HEK293T (cell line): ENCODE results near the gene PRSS53.
A peak's percentile ranks its signal among the peaks of the same experiment; 100 is the strongest.
"Not testable (repeated sequence)": the region's sequence is repeated elsewhere in the genome, so short reads cannot be mapped to it uniquely, and the experiment has no call there.

ENCODE experiments used
- CTCF ChIA-PET: fragments of 350-600 bp; formaldehyde crosslinking; extraction: SDS; loops from one replicate; lab custom pipeline; 2021; ENCODE audit warnings: antibody characterized with exemption, inconsistent platforms; lab: Yijun Ruan, JAX
- POLR2A ChIA-PET: fragments of 350-600 bp; formaldehyde crosslinking; extraction: SDS; loops from one replicate; lab custom pipeline; 2020; ENCODE audit warnings: antibody characterized with exemption, inconsistent platforms; lab: Yijun Ruan, JAX
- DNase-seq: peaks from one replicate; pipeline ENCODE4 v3.0.0; 2012; ENCODE audit warnings: mixed read lengths; ENCODE audit errors: extremely low spot score
- ARNT ChIP-seq: fragments of 450-650 bp; IDR thresholded peaks from 2 replicates; pipeline ENCODE4 v1.6.1; 2017; ENCODE audit warnings: mild to moderate bottlenecking
- BHLHE40 ChIP-seq: fragments of 450-650 bp; IDR thresholded peaks from 2 replicates; pipeline ENCODE4 v1.6.1; 2016; ENCODE audit warnings: mild to moderate bottlenecking, moderate library complexity, borderline replicate concordance
- CTBP1 ChIP-seq: fragments of 450-650 bp; IDR thresholded peaks from 2 replicates; pipeline ENCODE4 v1.6.1; 2016; ENCODE audit warnings: borderline replicate concordance
- ELF4 ChIP-seq: fragments of 450-650 bp; IDR thresholded peaks from 2 replicates; pipeline ENCODE4 v1.6.1; 2017; ENCODE audit warnings: antibody characterized with exemption
- FOXA1 ChIP-seq: fragments of 450-650 bp; IDR thresholded peaks from 2 replicates; pipeline ENCODE4 v1.6.1; 2016; ENCODE audit warnings: mild to moderate bottlenecking
- FOXK2 ChIP-seq: fragments of 450-650 bp; IDR thresholded peaks from 2 replicates; pipeline ENCODE4 v1.6.1; 2016; ENCODE audit warnings: mild to moderate bottlenecking
- FOXM1 ChIP-seq: fragments of 450-650 bp; IDR thresholded peaks from 2 replicates; pipeline ENCODE4 v1.6.1; 2017; ENCODE audit warnings: mild to moderate bottlenecking, borderline replicate concordance
- HDGF ChIP-seq: fragments of 450-650 bp; IDR thresholded peaks from 2 replicates; pipeline ENCODE4 v1.6.1; 2017; ENCODE audit warnings: antibody characterized with exemption, borderline replicate concordance
- L3MBTL2 ChIP-seq: fragments of 450-650 bp; conservative IDR thresholded peaks from 2 replicates; pipeline ENCODE4 v1.6.1; 2016; ENCODE audit warnings: mild to moderate bottlenecking
- LEF1 ChIP-seq: fragments of 450-650 bp; IDR thresholded peaks from 2 replicates; pipeline ENCODE4 v1.6.1; 2017; ENCODE audit warnings: mild to moderate bottlenecking, borderline replicate concordance
- NFRKB ChIP-seq: fragments of 450-650 bp; IDR thresholded peaks from 2 replicates; pipeline ENCODE4 v1.6.1; 2016; ENCODE audit warnings: mild to moderate bottlenecking, moderate library complexity
- SP1 ChIP-seq: fragments of 450-650 bp; IDR thresholded peaks from 2 replicates; pipeline ENCODE4 v1.6.1; 2017
- SUZ12 ChIP-seq: fragments of 450-650 bp; IDR thresholded peaks from 2 replicates; pipeline ENCODE4 v1.6.1; 2016; ENCODE audit warnings: mild to moderate bottlenecking
- TARDBP ChIP-seq: fragments of 450-650 bp; IDR thresholded peaks from 2 replicates; pipeline ENCODE4 v1.6.1; 2016
- ZNF384 ChIP-seq: fragments of 450-650 bp; IDR thresholded peaks from 2 replicates; pipeline ENCODE4 v1.6.1; 2016
- TF ChIP-seq, protein P1 (sequence below): fragments of 450-650 bp; IDR thresholded peaks from 2 replicates; pipeline ENCODE4 v1.6.1; 2016

Gene PRSS53

DNA sequence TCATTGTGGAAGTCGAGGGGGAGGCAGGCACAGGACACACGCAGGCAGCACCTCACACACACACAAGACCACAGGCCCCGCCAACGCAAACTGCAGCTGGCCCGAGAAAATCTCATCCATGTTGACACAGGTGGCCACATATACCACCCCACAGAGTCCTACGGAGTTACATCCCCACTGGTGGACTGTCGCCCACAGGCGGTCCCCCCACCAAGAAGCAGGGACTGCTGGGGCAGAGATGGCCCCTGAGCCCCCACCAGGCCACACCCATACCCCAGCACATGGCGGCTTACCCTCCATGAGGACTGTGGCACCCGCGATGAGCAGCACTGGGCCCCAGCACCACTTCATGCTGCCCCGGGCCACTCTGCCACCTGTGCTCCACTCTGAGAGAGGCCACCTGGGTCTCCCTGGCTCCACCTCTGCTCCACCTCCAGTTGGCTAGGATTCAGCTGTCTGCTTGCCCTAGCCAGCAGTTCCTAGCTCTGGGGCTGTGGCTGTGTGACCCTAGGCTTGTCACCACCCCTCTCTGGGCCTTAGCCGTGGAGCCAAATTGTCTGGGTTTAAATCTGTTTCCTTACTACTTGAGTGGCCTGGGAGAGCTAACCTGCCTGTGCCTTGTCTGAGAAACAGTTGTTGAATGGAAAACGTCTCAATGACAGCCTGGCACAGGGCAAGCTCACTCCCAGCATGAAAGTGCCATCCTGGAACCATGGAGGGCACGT is at the start of gene PRSS53:
Gene PRSS53 (minus strand): TSS at position 485 of the 725 bp plus-strand sequence. CDS start 134 bp downstream, at position 351.
- TF ChIP-seq LEF1 (no peak), FOXA1 (no peak), CTBP1 (no peak), L3MBTL2 (no peak), ARNT (no peak), SUZ12 (no peak), FOXM1 (no peak), HDGF (no peak), ZNF384 (no peak), NFRKB (no peak), FOXK2 (no peak), TARDBP (no peak), BHLHE40 (no peak), SP1 (no peak), ELF4 (no peak)
- TF ChIP-seq, protein P1, sequence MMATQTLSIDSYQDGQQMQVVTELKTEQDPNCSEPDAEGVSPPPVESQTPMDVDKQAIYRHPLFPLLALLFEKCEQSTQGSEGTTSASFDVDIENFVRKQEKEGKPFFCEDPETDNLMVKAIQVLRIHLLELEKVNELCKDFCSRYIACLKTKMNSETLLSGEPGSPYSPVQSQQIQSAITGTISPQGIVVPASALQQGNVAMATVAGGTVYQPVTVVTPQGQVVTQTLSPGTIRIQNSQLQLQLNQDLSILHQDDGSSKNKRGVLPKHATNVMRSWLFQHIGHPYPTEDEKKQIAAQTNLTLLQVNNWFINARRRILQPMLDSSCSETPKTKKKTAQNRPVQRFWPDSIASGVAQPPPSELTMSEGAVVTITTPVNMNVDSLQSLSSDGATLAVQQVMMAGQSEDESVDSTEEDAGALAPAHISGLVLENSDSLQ, result no peak
- ChIA-PET CTCF (no interaction called here), POLR2A (interaction anchor here (1.1 to 1.4 kb wide), 2 partner anchors 13 to 15 kb away, joined by 3 read pairs; partner anchors contain the start of genes ZNF646 and ZNF668)
- no peak for DNase-seq

DNA sequence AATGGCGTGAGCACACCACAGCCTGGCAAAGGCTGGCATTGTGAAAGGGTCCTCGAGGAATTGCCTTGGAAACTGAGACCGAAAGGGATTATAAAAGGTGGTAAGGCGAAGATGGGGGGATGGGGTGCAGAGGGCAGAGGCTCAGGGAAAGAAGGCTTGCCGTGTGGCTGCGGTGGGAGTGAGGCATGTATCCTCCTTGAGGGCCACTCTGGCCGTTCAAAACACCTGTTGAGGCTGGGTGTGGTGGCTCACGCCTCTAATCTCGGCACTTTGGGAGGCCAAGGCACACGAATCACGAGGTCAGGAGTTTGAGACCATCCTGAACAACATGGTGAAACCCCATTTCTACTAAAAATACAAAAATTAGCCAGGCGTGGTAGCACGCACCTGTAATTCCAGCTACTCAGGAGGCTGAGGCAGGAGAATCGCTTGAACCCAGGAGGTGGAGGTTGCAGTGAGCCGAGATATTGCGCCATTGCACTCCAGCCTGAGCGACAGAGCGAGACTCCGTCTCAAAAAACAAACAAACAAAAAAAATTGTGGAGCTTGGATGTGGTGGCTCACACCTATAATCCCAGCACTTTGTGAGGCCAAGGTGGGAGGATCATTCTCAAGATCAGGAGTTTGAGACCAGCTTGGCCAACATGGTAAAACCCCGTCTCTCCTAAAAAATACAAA is 48.2 kb upstream of the PRSS53 start:
- POLR2A ChIA-PET, result interaction anchor here (6.9 kb wide), 1 partner anchor 20 kb away, joined by 38 read pairs; the partner anchor contains the start of gene KAT8
- DNase-seq, CTCF ChIA-PET: not testable (repeated sequence)

DNA sequence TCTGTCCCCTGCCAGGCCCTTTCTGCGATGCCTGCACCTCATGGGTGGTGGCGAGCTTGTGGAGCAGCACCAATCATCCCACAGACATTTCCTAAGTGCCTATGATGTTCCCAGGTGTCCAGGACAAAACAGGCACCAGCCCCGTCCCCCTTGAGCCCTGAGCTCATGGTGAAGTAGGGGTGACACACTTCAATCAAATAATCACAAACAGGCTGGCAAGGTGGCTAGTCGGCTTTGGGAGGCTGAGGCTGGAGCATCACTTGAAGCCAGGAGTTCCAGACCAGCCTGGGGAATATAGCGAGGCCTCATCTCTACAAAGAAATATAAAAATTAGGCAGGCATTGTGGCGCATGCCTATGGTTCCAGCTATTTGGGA is 47.5 kb upstream of the PRSS53 start:
- ChIA-PET POLR2A (interaction anchor here (2.0 to 6.9 kb wide), 2 partner anchors 19 to 43 kb away, joined by 5 to 38 read pairs; partner anchors contain the start of genes FUS and KAT8), CTCF (no interaction called here)
- DNase-seq, result no peak
- no peak for TF ChIP-seq FOXM1
- no peak for TF ChIP-seq L3MBTL2
- no peak for TF ChIP-seq FOXK2
- no peak for TF ChIP-seq TARDBP
- no peak for TF ChIP-seq NFRKB
- no peak for TF ChIP-seq ZNF384
- TF ChIP-seq BHLHE40, result no peak
- no peak for TF ChIP-seq FOXA1

DNA sequence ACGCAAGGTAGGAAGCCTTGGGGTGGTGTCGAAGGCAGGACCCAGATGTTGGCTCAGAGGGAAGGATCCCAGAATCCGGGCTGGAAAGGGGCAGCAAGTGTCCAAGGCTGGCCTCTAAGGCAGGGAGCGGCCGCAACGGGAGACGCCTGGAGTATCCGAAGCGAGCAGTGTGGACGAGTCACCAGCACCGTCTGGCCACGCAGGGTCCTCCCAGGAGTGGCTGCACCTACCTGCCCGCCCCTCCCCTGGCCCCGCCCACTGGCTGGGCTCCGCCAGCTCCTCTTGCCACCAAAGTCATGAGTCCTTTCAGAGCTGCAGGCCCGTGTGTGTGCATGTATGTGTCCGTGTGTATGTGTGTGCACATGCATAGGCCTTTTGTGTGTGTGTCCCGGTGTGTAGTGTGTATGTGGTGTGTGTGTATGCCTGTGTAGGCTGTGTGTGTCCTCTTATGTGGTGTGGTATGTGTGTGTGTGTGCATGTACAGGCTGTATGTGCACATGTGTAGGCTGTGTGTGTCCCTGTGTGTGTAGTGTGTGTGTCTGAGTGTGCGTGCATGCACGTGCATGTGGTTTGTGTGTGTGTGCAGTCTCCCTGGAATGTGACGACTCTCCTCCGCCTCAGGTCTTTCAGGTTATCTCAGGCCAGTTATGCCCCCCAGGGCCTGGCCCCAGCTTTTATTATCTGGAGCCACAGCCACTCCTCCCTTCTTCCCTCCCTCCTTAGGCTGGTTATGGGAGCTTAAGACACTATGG is 47.0 kb upstream of the PRSS53 start, which contains the start of gene PRSS8:
Gene PRSS8 (minus strand): TSS at position 193 of the 752 bp plus-strand sequence. CDS start 229 bp downstream, outside the sequence.
- TF ChIP-seq NFRKB (no peak), TARDBP (0 out of 2 replicates have a peak, but pooled peaks have one; percentile 31), ELF4 (no peak), FOXA1 (no peak), SUZ12 (no peak), BHLHE40 (no peak), ARNT (no peak)
- TF ChIP-seq, protein P1, result no peak
- DNase-seq, result no peak
- POLR2A ChIA-PET, result interaction anchor here (2.0 to 6.9 kb wide), 2 partner anchors 18 to 44 kb away, joined by 5 to 38 read pairs; partner anchors contain the start of genes FUS and KAT8
- CTCF ChIA-PET, result no interaction called here

DNA sequence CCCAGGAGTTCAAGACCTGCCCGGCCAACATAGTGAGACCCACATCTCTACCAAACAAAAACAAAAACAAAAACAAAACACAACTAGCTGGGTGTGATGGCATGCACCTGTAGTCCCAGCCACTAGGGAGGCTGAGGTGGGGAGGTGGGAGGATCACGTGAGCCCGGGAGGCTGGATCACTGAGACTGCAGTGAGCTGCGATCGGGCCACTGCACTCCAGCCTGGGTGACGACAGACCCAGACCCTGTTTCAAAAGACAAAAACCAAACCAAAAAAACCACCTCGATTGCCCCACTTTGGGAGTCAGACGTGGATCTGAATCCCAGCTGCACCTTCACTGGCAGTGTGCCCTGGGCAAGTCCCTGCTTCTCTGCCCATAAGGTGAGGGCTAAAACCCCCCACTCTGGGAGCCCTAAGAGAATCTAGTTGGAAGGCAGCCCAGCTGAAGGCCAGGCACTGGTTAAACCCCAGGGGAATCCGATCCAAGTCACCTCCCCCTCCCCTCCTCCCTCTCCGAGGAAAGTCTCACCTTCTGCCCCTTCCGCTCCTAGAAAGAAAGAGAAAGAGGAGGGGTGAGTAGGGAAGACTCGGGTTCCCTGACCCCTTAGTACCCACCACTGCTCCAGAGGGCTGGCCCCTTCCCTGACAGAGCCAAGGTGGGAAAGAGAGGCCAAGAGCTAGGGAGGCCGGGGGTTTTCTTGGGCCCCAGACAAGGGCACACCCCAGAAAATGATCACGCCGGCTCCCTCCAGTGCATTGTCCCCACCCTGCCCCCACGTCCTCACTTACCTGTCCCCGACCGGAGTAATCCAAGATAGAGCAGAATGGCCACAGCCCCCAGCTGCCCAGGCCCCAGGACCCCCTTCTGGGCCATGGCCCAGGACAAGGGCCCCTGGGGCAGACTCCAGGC is 46.1 kb upstream of the PRSS53 start:
- ChIA-PET CTCF (no interaction called here), POLR2A (interaction anchor here (2.0 to 6.9 kb wide), 2 partner anchors 18 to 45 kb away, joined by 5 to 38 read pairs; partner anchors contain the start of genes FUS and KAT8)
- no peak for DNase-seq
- TF ChIP-seq SUZ12 (no peak), LEF1 (no peak), BHLHE40 (no peak), ELF4 (no peak), HDGF (no peak), TARDBP (no peak), ZNF384 (no peak), ARNT (no peak), NFRKB (no peak)
